Activated B cell treated with CpG ODN at 0.5 μM for 24 hours (primary cell): Measurements from ENCODE around the gene LPCAT2. TPM values are rescaled to one million over a fixed set of nuclear protein-coding genes. Genes with fewer than 3 reads are reported as not detected.

ENCODE experiments used
- ATAC-seq: fragments of 200-7000 bp; cut with Tn5 transposase; one replicate; pipeline ENCODE4 v1.10.0; 2021; ENCODE audit warnings: low read depth, mild to moderate bottlenecking, moderate library complexity
- CTCF ChIA-PET: fragments of 350-600 bp; sonication (Branson Sonifier 250); formaldehyde crosslinking; loops from one replicate; lab custom pipeline; 2021; ENCODE audit warnings: antibody characterized with exemption; lab: Charles Lee
- POLR2A ChIA-PET: fragments of 350-600 bp; sonication (Branson Sonifier 250); formaldehyde crosslinking; loops from one replicate; lab custom pipeline; 2021; ENCODE audit warnings: antibody characterized with exemption; lab: Charles Lee
- DNase-seq: peaks from one replicate; pipeline ENCODE4 v3.0.0; 2022
- H3K27ac Mint-ChIP-seq: one replicate; pipeline ENCODE4 v1.8.0; 2020; ENCODE audit warnings: mixed read lengths
- H3K27me3 Mint-ChIP-seq: one replicate; pipeline ENCODE4 v1.8.0; 2021; ENCODE audit warnings: mixed read lengths
- H3K36me3 Mint-ChIP-seq: one replicate; pipeline ENCODE4 v1.8.0; 2021; ENCODE audit warnings: low read depth, mixed read lengths
- H3K4me1 Mint-ChIP-seq: one replicate; pipeline ENCODE4 v1.8.0; 2021; ENCODE audit warnings: mixed read lengths
- H3K4me3 Mint-ChIP-seq: one replicate; pipeline ENCODE4 v1.8.0; 2020; ENCODE audit warnings: mild to moderate bottlenecking, mixed read lengths
- H3K9me3 Mint-ChIP-seq: one replicate; pipeline ENCODE4 v1.8.0; 2020; ENCODE audit warnings: mixed read lengths
- CTCF ChIP-seq: fragments of 200-600 bp; IDR thresholded peaks from one replicate; pipeline ENCODE4 v1.8.0; 2022; ENCODE audit warnings: antibody characterized with exemption, mild to moderate bottlenecking
- intact Hi-C: fragments of 100-400 bp; cut with micrococcal nuclease; formaldehyde crosslinking; loops from one replicate; pipeline ENCODE4 v1.15.1; 2024
- total RNA-seq: library from RNA; stranded (reverse); gene quantifications from 2 replicates; pipeline ENCODE4 v1.2.3, GENCODE V29; 2022

The LPCAT2 gene
- total RNA-seq, 1 donor from 2014 or later, result 0.04 TPM

- intact Hi-C loops, result no loop called here
- CTCF ChIA-PET, result no interaction called here
- no peak for ATAC-seq
Measured at GRCh38 chr16:55534756-55535155, 25.9 kb downstream of the LPCAT2 start.

GRCh38 chr16:55539049-55539448 is 30.2 kb downstream of the LPCAT2 start:
- ChIA-PET CTCF (no interaction called here), POLR2A (no interaction called here)
- no peak for TF ChIP-seq CTCF
- H3K27me3 Mint-ChIP-seq, result peaks cover 3% of the 10 kb centered on the region
- no peaks in the 10 kb centered on the region for H3K4me1 Mint-ChIP-seq
- no peak for DNase-seq
- H3K4me3 Mint-ChIP-seq, result no peak overlapping the region
- H3K9me3 Mint-ChIP-seq, result no peaks in the 10 kb centered on the region
- intact Hi-C loops, result no loop called here
- no peak overlapping the region for H3K27ac Mint-ChIP-seq
- H3K36me3 Mint-ChIP-seq, result no peaks in the 10 kb centered on the region
- no peak for ATAC-seq

More at GRCh38 chr16:55534756-55535155, 25.9 kb downstream of the LPCAT2 start:
- POLR2A ChIA-PET, result no interaction called here
- no peaks in the 10 kb centered on the region for H3K36me3 Mint-ChIP-seq
- no peaks in the 10 kb centered on the region for H3K4me1 Mint-ChIP-seq
- H3K27ac Mint-ChIP-seq, result no peak overlapping the region
- no peak overlapping the region for H3K4me3 Mint-ChIP-seq
- no peak for TF ChIP-seq CTCF
- H3K27me3 Mint-ChIP-seq, result peaks cover 3% of the 10 kb centered on the region
- H3K9me3 Mint-ChIP-seq, result no peaks in the 10 kb centered on the region
- no peak for DNase-seq

- Mint-ChIP-seq H3K4me1 (no peaks in the 10 kb centered on the region), H3K27ac (no peak overlapping the region), H3K36me3 (no peaks in the 10 kb centered on the region), H3K27me3 (peaks cover 3% of the 10 kb centered on the region), H3K9me3 (no peaks in the 10 kb centered on the region), H3K4me3 (no peak overlapping the region)
- ChIA-PET POLR2A (no interaction called here), CTCF (no interaction called here)
- intact Hi-C loops, result no loop called here
- TF ChIP-seq CTCF, result no peak
- ATAC-seq, result no peak
- no peak for DNase-seq
Measured at GRCh38 chr16:55539488-55539887, 30.6 kb downstream of the LPCAT2 start.

- CTCF ChIA-PET, result no interaction called here
- no peak overlapping the region for H3K27ac Mint-ChIP-seq
- POLR2A ChIA-PET, result no interaction called here
- no peaks in the 10 kb centered on the region for H3K36me3 Mint-ChIP-seq
- H3K4me1 Mint-ChIP-seq, result no peaks in the 10 kb centered on the region
- no peak for ATAC-seq
- DNase-seq, result no peak
- intact Hi-C loops, result no loop called here
- no peak overlapping the region for H3K4me3 Mint-ChIP-seq
- H3K9me3 Mint-ChIP-seq, result no peaks in the 10 kb centered on the region
- TF ChIP-seq CTCF, result no peak
- peaks cover 3% of the 10 kb centered on the region for H3K27me3 Mint-ChIP-seq
Measured at GRCh38 chr16:55540221-55540620, 31.3 kb downstream of the LPCAT2 start.

- DNase-seq, result no peak
- Mint-ChIP-seq H3K4me3 (no peak overlapping the region), H3K9me3 (no peaks in the 10 kb centered on the region), H3K27me3 (no peaks in the 10 kb centered on the region), H3K36me3 (no peaks in the 10 kb centered on the region), H3K4me1 (no peaks in the 10 kb centered on the region), H3K27ac (no peak overlapping the region)
- ChIA-PET CTCF (no interaction called here), POLR2A (no interaction called here)
- intact Hi-C loops, result no loop called here
- no peak for ATAC-seq
- no peak for TF ChIP-seq CTCF
Measured at GRCh38 chr16:55542459-55543082, 33.7 kb downstream of the LPCAT2 start.
